A549 treated with CpdA at 1 μM for 4 hours (cell line): Measurements from ENCODE around the gene NBPF10. TPM values are rescaled to one million over a fixed set of nuclear protein-coding genes. Genes with fewer than 3 reads are reported as not detected.

ENCODE experiments used
- total RNA-seq: library from RNA; stranded (reverse); fragments of 200-300 nt; extraction: Qiagen RNA extraction; gene quantifications from 5 replicates; pipeline ENCODE4 v1.2.3, GENCODE V29; 2022; ENCODE audit warnings: low read depth

Gene NBPF10
- 0.49 to 0.78 TPM (median 0.55 TPM) in 5 replicates for total RNA-seq

GRCh38 chr1:146144465-146144864, at the start of gene NBPF10:
Gene NBPF10 (minus strand): TSS chr1:146144804. CDS start chr1:146144769, 35 bp downstream.

Other genes starting within 250 kb of the NBPF10 start
- gene ITGA10, start 234.8 kb downstream of the NBPF10 start, total RNA-seq, result 0.23 to 0.48 TPM (median 0.35 TPM) in 5 replicates
- gene PEX11B, start 226.1 kb downstream of the NBPF10 start, total RNA-seq, result 19.4 to 23.4 TPM (median 22.0 TPM) in 5 replicates
- gene RBM8A, start 217.3 kb downstream of the NBPF10 start, total RNA-seq, result 193 to 235 TPM (median 203 TPM) in 5 replicates
- gene LIX1L, start 186.8 kb downstream of the NBPF10 start, total RNA-seq, result 7.8 to 11.1 TPM (median 9.4 TPM) in 5 replicates
- gene ANKRD34A, start 180.2 kb downstream of the NBPF10 start, total RNA-seq, result 0.12 to 0.27 TPM (median 0.17 TPM) in 5 replicates
- 9.0 to 11.0 TPM (median 9.6 TPM) in 5 replicates for gene POLR3GL, start 180.1 kb downstream of the NBPF10 start, total RNA-seq
- gene TXNIP, start 148.2 kb downstream of the NBPF10 start, total RNA-seq, result 0.13 to 0.49 TPM (median 0.19 TPM) in 5 replicates
- not detected in 5 replicates for gene HJV, start 123.1 kb downstream of the NBPF10 start, total RNA-seq
- gene NOTCH2NLA, start 84.2 kb upstream of the NBPF10 start, total RNA-seq, result 12.2 to 15.5 TPM (median 14.6 TPM) in 5 replicates